H1 (cell line): Measurements from ENCODE around the gene CYP4V2.

Source experiments
- CHD2 ChIP-seq: IDR thresholded peaks from 2 replicates; pipeline ENCODE4 v1.6.1; 2012; ENCODE audit warnings: low read length, improper control_type of control experiment
- EP300 ChIP-seq, 2 experiments: IDR thresholded peaks; 1 replicate in 1 of 2; 2 replicates in 1 of 2; pipeline ENCODE4 v1.6.1; 2011 to 2012; ENCODE audit warnings: low read depth in 2 of 2, low read length in 2 of 2, mild to moderate bottlenecking in 2 of 2, borderline replicate concordance in 1 of 2, inconsistent platforms in 1 of 2, moderate library complexity in 1 of 2
- EZH2 ChIP-seq: fragments of 200-600 bp; sonication (generic); IDR thresholded peaks from 2 replicates; pipeline ENCODE4 v1.7.1; 2012; ENCODE audit warnings: low read depth, mild to moderate bottlenecking, moderate library complexity, low read length, inconsistent platforms; ENCODE audit not compliant: severe bottlenecking
- JUN ChIP-seq: IDR thresholded peaks from 2 replicates; pipeline ENCODE4 v1.6.1; 2011; ENCODE audit warnings: low read depth, mild to moderate bottlenecking, improper control_type of control experiment, low read length
- JUND ChIP-seq: IDR thresholded peaks from 2 replicates; pipeline ENCODE4 v1.6.1; 2011; ENCODE audit warnings: mild to moderate bottlenecking, improper control_type of control experiment, low read length
- KDM4A ChIP-seq: IDR thresholded peaks from one replicate; pipeline ENCODE4 v1.7.1; 2012; ENCODE audit warnings: low read depth, mild to moderate bottlenecking, moderate library complexity, low read length, inconsistent platforms; ENCODE audit not compliant: severe bottlenecking
- MAFK ChIP-seq: IDR thresholded peaks from 2 replicates; pipeline ENCODE4 v1.6.1; 2012; ENCODE audit warnings: low read depth, mild to moderate bottlenecking, improper control_type of control experiment, low read length
- TAF1 ChIP-seq: IDR thresholded peaks from 2 replicates; pipeline ENCODE4 v1.6.1; 2011; ENCODE audit warnings: mild to moderate bottlenecking, low read depth, low read length
- TBP ChIP-seq: IDR thresholded peaks from 2 replicates; pipeline ENCODE4 v1.6.1; 2011; ENCODE audit warnings: low read depth, low read length, improper control_type of control experiment
- YY1 ChIP-seq: IDR thresholded peaks from 2 replicates; pipeline ENCODE4 v1.6.1; 2011; ENCODE audit warnings: low read depth, mild to moderate bottlenecking, low read length
- TF ChIP-seq, protein P1 (sequence below), 3 experiments: IDR thresholded peaks; 1 replicate in 2 of 3; 2 replicates in 1 of 3; pipeline versions ENCODE4 v1.5.1 to v1.6.1; 2011; ENCODE audit warnings: low read length in 3 of 3, mild to moderate bottlenecking in 3 of 3, inconsistent platforms in 2 of 3, low read depth in 1 of 3, moderate library complexity in 1 of 3; ENCODE audit not compliant: insufficient read depth in 1 of 3; ENCODE audit errors: control extremely low read depth in 1 of 3

DNA sequence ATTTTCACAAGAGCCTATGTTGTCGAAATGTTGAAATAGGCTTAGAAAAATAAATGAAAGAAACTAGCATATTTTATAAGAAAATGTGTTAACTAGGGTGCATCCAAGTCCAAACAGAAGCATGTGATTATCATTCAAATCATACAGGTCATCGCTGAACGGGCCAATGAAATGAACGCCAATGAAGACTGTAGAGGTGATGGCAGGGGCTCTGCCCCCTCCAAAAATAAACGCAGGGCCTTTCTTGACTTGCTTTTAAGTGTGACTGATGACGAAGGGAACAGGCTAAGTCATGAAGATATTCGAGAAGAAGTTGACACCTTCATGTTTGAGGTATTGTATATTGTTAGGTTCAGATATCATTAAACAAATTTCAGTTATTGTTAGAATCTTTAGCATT, 9.6 kb downstream of the CYP4V2 start:
- TF ChIP-seq, protein P1, sequence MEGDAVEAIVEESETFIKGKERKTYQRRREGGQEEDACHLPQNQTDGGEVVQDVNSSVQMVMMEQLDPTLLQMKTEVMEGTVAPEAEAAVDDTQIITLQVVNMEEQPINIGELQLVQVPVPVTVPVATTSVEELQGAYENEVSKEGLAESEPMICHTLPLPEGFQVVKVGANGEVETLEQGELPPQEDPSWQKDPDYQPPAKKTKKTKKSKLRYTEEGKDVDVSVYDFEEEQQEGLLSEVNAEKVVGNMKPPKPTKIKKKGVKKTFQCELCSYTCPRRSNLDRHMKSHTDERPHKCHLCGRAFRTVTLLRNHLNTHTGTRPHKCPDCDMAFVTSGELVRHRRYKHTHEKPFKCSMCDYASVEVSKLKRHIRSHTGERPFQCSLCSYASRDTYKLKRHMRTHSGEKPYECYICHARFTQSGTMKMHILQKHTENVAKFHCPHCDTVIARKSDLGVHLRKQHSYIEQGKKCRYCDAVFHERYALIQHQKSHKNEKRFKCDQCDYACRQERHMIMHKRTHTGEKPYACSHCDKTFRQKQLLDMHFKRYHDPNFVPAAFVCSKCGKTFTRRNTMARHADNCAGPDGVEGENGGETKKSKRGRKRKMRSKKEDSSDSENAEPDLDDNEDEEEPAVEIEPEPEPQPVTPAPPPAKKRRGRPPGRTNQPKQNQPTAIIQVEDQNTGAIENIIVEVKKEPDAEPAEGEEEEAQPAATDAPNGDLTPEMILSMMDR (IDR thresholded peaks at IDR 0.05; ENCODE audit: control extremely low read depth in 1 of 3, insufficient read depth in 1 of 3, low read depth in 1 of 3, low read length in 3 of 3), result no peak
- TF ChIP-seq JUND (no peak), EZH2 (no peak), MAFK (no peak), TAF1 (no peak), TBP (no peak), KDM4A (no peak), YY1 (no peak), EP300 (IDR thresholded peaks at IDR 0.05; ENCODE audit: borderline replicate concordance in 1 of 2, low read depth in 2 of 2, low read length in 2 of 2) (no peak), CHD2 (no peak), JUN (no peak)
